HepG2 (cell line): ENCODE measurements around the gene STX4. TPM values are rescaled to one million over a fixed set of nuclear protein-coding genes. Genes with fewer than 3 reads are reported as not detected.

Source experiments
- ARID5B ChIP-seq: IDR thresholded peaks from 2 replicates; pipeline ENCODE4 v1.4.0; 2020; ENCODE audit warnings: mild to moderate bottlenecking, missing genetic modification reagents
- ATF6 ChIP-seq: sonication (generic); formaldehyde crosslinking; conservative IDR thresholded peaks from 2 replicates; pipeline ENCODE4 v1.4.0; 2020; ENCODE audit warnings: missing genetic modification reagents
- DDIT3 ChIP-seq: sonication (generic); formaldehyde crosslinking; IDR thresholded peaks from 2 replicates; pipeline ENCODE4 v1.4.0; 2020; ENCODE audit warnings: mild to moderate bottlenecking, missing genetic modification reagents
- EHMT2 ChIP-seq: fragments of 200-600 bp; sonication (generic); IDR thresholded peaks from 2 replicates; pipeline ENCODE4 v1.7.0; 2017; ENCODE audit warnings: antibody characterized with exemption, low read depth, low read length, borderline replicate concordance
- GPN1 ChIP-seq: sonication (generic); formaldehyde crosslinking; IDR thresholded peaks from 2 replicates; pipeline ENCODE4 v1.5.1; 2020; ENCODE audit warnings: missing genetic modification reagents, borderline replicate concordance
- MED1 ChIP-seq: sonication (generic); formaldehyde crosslinking; IDR thresholded peaks from 2 replicates; pipeline ENCODE4 v1.4.0; 2020; ENCODE audit warnings: missing genetic modification reagents
- MTF2 ChIP-seq: sonication (generic); formaldehyde crosslinking; IDR thresholded peaks from 2 replicates; pipeline ENCODE4 v1.5.0; 2020; ENCODE audit warnings: missing genetic modification reagents, borderline replicate concordance
- MXD3 ChIP-seq: IDR thresholded peaks from 2 replicates; pipeline ENCODE4 v1.6.1; 2016; ENCODE audit warnings: mild to moderate bottlenecking, missing biosample characterization, missing genetic modification reagents
- NR2F2 ChIP-seq: IDR thresholded peaks from 2 replicates; pipeline ENCODE4 v1.6.1; 2012; ENCODE audit warnings: low read depth, inconsistent platforms, borderline replicate concordance
- POGZ ChIP-seq: sonication (generic); formaldehyde crosslinking; IDR thresholded peaks from 2 replicates; pipeline ENCODE4 v1.4.0; 2020; ENCODE audit warnings: mild to moderate bottlenecking, missing genetic modification reagents
- PRPF4 ChIP-seq: fragments of 200-400 bp; formaldehyde crosslinking; IDR thresholded peaks from 2 replicates; pipeline ENCODE4 v1.6.1; 2016; ENCODE audit warnings: low read length, low read depth; ENCODE audit not compliant: poor library complexity, severe bottlenecking
- SATB2 ChIP-seq: sonication (generic); formaldehyde crosslinking; IDR thresholded peaks from 2 replicates; pipeline ENCODE4 v1.5.0; 2020; ENCODE audit warnings: missing genetic modification reagents
- SKIL ChIP-seq: sonication (generic); formaldehyde crosslinking; IDR thresholded peaks from 2 replicates; pipeline ENCODE4 v1.8.0; 2022; ENCODE audit warnings: missing genetic modification reagents, mild to moderate bottlenecking, moderate library complexity, borderline replicate concordance
- SYNCRIP ChIP-seq: fragments of 200-400 bp; formaldehyde crosslinking; IDR thresholded peaks from 2 replicates; pipeline ENCODE4 v1.6.1; 2018; ENCODE audit warnings: mild to moderate bottlenecking, low read depth, low read length; ENCODE audit not compliant: insufficient read depth
- ZFP90 ChIP-seq: sonication (generic); formaldehyde crosslinking; IDR thresholded peaks from 2 replicates; pipeline ENCODE4 v1.8.0; 2022; ENCODE audit warnings: missing genetic modification reagents, mild to moderate bottlenecking, inconsistent platforms, borderline replicate concordance
- ZKSCAN5 ChIP-seq: sonication (generic); formaldehyde crosslinking; IDR thresholded peaks from 2 replicates; pipeline ENCODE4 v1.5.1; 2020; ENCODE audit warnings: mild to moderate bottlenecking, missing genetic modification reagents
- ZNF333 ChIP-seq: sonication (generic); formaldehyde crosslinking; IDR thresholded peaks from 2 replicates; pipeline ENCODE4 v1.4.0; 2020; ENCODE audit warnings: mild to moderate bottlenecking, missing genetic modification reagents, borderline replicate concordance
- ZNF552 ChIP-seq: sonication (generic); formaldehyde crosslinking; IDR thresholded peaks from 2 replicates; pipeline ENCODE4 v1.9.0; 2022; ENCODE audit warnings: missing genetic modification reagents, mild to moderate bottlenecking, borderline replicate concordance
- ZNF556 ChIP-seq: sonication (generic); formaldehyde crosslinking; IDR thresholded peaks from 2 replicates; pipeline ENCODE4 v1.4.0; 2020; ENCODE audit warnings: mild to moderate bottlenecking, missing genetic modification reagents, borderline replicate concordance
- ZSCAN12 ChIP-seq: sonication (generic); formaldehyde crosslinking; IDR thresholded peaks from 2 replicates; pipeline ENCODE4 v1.9.0; 2021; ENCODE audit warnings: mild to moderate bottlenecking, missing genetic modification reagents
- polyA plus RNA-seq, 8 experiments: library from polyadenylated mRNA; depleted of rRNA in 3 of 8; stranded (reverse) in 7 of 8; unstranded in 1 of 8; fragments of >200 nt; fragmentation: Illumina TruSeq in 4 of 8; extraction: Trizol in 4 of 8; gene quantifications; 2 replicates each; pipeline versions ENCODE4 v1.2.1 to v1.2.3, GENCODE V29; 2011 to 2016; ENCODE audit warnings: low read depth in 4 of 8, missing spikeins in 1 of 8, mixed read lengths in 1 of 8; ENCODE audit not compliant: insufficient read depth in 1 of 8
- total RNA-seq, 5 experiments: library from RNA; depleted of rRNA; stranded (reverse); fragments of >200 nt; fragmentation: Illumina TruSeq; extraction: Trizol; gene quantifications; 2 replicates each; pipeline ENCODE4 v1.2.3, GENCODE V29; 2016; ENCODE audit warnings: low read depth in 1 of 5

The STX4 gene
- total and polyA plus RNA-seq, 2 of the 13 experiments (the other 11 are each of a cell fraction or from before 2014, with no cell fraction given): 29.2 to 34.6 TPM

- no peak for TF ChIP-seq ZNF552
- no peak for TF ChIP-seq SATB2 (CRISPR knock-in tag)
- 0 out of 2 replicates have a peak, but pooled peaks have one; percentile 5 for TF ChIP-seq ARID5B (CRISPR knock-in tag)
- TF ChIP-seq MTF2 (CRISPR knock-in tag): peak; percentile 30; the same call in 1 of the 2 replicates
- no peak for TF ChIP-seq ZKSCAN5
- TF ChIP-seq DDIT3 (CRISPR knock-in tag): no peak
- peak; percentile 75; the same call in 1 of the 2 replicates for TF ChIP-seq ZFP90 (CRISPR knock-in tag)
- peak; percentile 67 for TF ChIP-seq POGZ (CRISPR knock-in tag)
- TF ChIP-seq ZSCAN12 (CRISPR knock-in tag): no peak
- 0 out of 2 replicates have a peak, but pooled peaks have one; percentile 58 for TF ChIP-seq SKIL (CRISPR knock-in tag)
- TF ChIP-seq MXD3 (CRISPR knock-in tag): no peak
- TF ChIP-seq GPN1: no peak
- TF ChIP-seq ZNF556: peak; percentile 77; the same call in 1 of the 2 replicates
- no peak for TF ChIP-seq PRPF4
- TF ChIP-seq SYNCRIP: no peak
- TF ChIP-seq EHMT2: no peak
- peak; percentile 73; the same call in 1 of the 2 replicates for TF ChIP-seq ZNF333 (CRISPR knock-in tag)
- TF ChIP-seq NR2F2: 0 out of 2 replicates have a peak, but pooled peaks have one; percentile 8
- no peak for TF ChIP-seq ATF6
- TF ChIP-seq MED1: peak; percentile 45
Measured at GRCh38 chr16:30985401-30986128, 47.8 kb upstream of the STX4 start (continued).
